GM12872 (cell line): Measurements from ENCODE around the gene DAZAP1.

Experiments used
- TF ChIP-seq, protein P1 (sequence below): IDR thresholded peaks from 3 replicates; pipeline ENCODE4 v1.5.1; 2011; ENCODE audit warnings: low read depth, mild to moderate bottlenecking, low read length, moderate library complexity; ENCODE audit not compliant: insufficient read depth

Gene DAZAP1

DNA sequence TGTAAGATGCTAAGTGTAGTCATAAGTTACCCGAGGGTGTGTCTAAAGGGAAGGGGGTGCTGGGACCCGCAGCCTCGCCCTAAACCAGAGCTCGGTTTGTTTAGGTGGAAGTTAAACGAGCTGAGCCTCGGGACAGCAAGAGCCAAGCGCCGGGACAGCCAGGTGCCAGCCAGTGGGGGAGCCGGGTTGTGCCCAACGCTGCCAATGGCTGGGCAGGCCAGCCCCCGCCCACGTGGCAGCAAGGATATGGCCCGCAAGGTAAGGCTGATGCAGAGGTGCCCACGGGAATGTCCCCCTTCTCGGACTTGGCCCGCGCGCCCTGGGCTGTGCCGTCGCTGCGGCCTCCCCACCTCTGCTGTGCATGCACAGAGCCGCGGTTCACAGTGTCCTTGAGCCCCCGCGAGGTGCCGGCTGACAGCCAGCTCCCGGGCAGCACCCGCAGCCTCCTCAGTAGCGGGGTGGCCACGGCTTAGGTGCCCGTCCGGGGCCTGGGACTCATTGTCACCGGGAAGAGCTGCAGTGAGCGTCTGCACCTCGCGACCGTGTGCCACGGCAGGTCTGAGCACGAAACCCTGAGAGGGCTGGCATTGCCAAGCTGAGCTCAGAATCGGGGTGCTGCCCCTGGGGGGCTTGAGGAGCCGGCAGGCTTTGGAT lies 21.5 kb downstream of the DAZAP1 start:
- TF ChIP-seq, protein P1, sequence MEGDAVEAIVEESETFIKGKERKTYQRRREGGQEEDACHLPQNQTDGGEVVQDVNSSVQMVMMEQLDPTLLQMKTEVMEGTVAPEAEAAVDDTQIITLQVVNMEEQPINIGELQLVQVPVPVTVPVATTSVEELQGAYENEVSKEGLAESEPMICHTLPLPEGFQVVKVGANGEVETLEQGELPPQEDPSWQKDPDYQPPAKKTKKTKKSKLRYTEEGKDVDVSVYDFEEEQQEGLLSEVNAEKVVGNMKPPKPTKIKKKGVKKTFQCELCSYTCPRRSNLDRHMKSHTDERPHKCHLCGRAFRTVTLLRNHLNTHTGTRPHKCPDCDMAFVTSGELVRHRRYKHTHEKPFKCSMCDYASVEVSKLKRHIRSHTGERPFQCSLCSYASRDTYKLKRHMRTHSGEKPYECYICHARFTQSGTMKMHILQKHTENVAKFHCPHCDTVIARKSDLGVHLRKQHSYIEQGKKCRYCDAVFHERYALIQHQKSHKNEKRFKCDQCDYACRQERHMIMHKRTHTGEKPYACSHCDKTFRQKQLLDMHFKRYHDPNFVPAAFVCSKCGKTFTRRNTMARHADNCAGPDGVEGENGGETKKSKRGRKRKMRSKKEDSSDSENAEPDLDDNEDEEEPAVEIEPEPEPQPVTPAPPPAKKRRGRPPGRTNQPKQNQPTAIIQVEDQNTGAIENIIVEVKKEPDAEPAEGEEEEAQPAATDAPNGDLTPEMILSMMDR: no peak

DNA sequence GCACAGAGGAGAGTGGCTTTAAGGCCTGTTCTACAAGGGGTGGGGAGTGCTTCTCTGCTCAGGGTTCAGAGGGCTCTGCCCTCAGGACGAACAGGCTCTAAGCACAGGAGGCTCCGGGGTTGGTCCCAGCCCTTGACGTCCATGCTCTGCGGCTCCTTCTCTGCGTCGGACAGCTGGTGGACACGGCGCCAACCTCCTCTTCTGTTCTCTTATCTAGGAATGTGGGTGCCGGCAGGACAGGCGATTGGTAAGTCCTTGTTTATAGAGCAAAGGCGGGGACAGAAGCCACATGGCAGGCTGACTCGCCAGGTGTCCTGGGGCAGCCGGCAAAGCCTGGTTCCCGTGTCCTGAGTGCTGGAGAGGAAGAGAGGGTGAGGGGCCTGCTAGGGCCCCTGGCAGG lies 22.4 kb downstream of the DAZAP1 start:
- TF ChIP-seq, protein P1: no peak

DNA sequence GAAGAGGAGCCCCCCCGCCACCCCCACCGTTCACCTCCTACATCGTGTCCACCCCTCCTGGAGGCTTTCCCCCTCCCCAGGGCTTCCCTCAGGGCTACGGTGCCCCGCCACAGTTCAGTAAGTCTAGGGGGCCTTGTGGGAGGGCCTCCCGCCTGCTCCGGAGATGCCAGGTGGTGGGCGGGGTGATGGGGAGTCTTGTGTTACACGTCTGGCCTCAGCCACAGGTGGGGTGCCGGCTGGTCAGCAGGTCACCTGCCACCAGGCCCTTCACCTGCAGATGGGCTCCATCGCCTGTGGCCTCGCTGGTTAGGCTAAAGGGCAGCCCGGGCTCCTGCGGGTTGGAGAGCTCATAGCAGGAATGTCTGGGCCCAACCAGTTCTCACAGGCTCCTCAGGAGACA lies 22.9 kb downstream of the DAZAP1 start:
- TF ChIP-seq, protein P1: no peak

DNA sequence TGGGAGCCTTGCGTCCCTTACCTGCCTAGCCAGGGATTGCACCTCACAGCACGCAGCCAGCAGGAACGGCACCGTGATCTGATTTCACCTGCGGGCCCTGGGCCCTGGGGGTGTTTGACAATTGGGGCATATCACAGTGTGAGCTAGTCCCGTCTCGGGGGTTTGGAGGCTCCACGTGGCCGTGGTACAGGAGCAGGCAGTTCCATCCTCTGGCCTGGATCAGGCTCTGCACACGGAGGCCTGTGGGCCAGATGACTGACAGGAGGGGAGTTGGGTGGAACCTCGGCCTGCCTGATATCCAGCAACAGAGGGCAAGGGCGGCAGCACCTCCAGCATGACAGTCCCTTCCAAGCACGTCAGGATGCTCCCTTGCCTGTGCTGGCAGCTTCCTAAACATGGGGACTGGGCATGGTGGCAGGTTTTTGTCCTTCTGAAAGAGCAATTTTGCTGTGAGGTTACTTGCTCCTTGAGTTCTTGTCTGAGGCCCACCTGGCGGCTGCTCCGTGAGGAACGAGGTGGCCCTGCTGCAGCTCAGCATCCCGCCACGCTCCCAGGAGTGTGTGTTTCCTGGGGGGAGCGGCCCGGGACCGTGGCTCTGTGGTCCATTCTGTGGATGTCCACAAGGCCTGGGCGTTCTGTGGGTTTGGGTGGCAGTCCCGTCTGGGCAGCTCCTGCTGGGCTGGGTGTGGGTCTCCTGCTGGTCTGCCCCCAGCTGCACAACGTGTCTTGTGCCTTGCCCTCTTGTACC lies 24.5 kb downstream of the DAZAP1 start:
- TF ChIP-seq, protein P1: no peak

DNA sequence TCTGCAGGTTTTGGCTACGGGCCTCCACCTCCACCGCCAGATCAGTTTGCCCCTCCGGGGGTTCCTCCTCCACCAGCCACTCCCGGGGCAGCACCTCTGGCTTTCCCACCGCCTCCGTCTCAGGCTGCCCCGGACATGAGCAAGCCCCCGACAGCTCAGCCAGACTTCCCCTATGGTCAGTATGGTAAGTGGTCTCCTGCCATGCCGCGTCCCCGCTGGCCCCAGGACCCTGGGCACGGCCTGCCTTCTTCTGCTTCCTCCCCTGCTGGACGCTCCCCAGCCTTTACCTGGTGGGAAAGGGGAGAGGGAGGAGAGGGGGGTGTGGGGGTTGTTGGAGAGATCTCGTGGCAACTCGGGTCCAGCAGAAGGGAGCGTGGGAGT lies 25.1 kb downstream of the DAZAP1 start:
- TF ChIP-seq, protein P1: no peak

DNA sequence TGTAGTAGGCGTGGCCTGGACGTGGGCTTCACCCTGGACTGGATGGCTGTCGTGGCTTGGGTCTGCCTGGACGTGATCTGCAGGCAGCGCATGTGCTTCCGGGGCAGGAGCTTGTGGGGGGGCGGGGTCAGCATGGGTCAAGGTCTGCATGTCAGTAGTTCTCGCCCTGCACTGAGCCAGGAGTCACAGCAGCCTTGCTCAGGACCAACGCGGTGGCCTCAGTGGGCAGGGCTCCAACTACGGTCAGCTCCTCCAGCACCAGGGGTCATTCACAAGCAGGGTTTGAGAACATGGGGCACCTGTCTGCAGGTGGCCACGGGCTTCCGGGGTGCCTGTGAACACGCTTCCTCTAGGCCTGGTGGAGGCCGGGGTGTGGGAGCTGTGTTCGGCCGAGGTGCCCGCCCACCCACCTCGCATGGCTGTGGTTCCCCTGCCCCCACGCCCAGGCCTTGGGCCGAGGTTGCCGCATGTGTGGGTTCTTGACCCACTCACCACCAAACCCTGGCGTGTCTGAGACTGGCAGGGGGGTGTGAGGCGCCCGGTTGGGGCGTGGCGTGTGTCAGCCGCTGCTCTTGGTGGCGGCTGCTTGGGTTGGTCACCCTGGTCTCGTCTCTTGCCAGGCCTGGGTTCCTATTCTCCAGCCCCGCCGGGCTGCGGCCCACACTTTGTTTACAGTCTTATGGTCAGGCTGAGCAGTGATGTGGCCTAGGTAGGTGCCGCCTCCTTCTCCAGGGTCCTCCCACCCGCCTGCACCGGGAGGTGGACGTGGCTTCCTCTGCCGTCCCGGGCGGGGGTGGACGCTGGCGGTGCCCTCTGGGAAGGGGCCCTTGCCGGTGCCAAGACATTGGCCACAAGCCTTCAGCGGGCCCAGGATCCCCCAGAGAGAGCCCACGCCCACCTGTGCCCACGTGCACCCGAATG lies 26.0 kb downstream of the DAZAP1 start:
- TF ChIP-seq, protein P1: no peak

DNA sequence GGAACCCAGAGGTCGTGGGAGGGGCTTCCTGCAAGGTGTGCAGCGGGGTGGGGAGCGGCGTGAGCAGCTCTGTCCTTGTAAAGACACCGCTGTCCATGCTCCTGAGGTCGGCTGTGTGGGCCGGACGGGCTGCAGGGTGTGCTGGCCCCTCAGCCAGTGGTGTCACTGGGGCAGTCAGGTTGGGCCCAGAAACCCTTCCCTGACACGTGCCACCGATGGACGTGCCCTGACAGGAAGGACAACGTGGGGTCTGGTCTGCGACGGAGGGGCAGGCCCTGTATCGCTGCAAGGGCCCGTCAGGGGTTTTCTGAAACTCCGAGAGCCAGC lies 26.6 kb downstream of the DAZAP1 start:
- TF ChIP-seq, protein P1: no peak
